22Rv1 (cell line): Measurements from ENCODE around the gene APBA1.

ENCODE experiments used
- ZFX ChIP-seq: fragments of 450-650 bp; IDR thresholded peaks from 2 replicates; pipeline ENCODE4 v1.6.1; 2017; ENCODE audit warnings: antibody characterized with exemption, borderline replicate concordance
- TF ChIP-seq, protein P1 (sequence below): fragments of 450-650 bp; IDR thresholded peaks from 2 replicates; pipeline ENCODE4 v1.5.1; 2017; ENCODE audit warnings: mild to moderate bottlenecking

DNA sequence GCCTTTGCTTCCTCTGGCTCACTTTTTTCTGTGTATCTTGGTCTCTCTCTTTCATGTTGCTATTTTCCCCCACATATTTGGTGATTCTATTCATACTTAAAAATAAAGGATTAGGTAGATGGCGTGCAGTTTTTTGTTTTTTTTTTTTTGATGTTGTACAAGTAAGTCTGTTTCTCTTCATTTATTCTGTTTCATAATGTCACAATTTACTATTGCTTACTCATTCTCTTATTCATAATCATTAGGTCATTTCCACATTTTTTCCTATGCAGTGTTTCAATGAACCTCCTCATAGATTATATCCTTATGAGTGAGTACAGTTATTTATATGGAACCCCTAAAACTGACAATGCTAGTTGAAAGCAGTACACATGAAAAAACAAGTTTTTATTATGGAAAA, 136.3 kb downstream of the APBA1 start:
- TF ChIP-seq, protein P1, sequence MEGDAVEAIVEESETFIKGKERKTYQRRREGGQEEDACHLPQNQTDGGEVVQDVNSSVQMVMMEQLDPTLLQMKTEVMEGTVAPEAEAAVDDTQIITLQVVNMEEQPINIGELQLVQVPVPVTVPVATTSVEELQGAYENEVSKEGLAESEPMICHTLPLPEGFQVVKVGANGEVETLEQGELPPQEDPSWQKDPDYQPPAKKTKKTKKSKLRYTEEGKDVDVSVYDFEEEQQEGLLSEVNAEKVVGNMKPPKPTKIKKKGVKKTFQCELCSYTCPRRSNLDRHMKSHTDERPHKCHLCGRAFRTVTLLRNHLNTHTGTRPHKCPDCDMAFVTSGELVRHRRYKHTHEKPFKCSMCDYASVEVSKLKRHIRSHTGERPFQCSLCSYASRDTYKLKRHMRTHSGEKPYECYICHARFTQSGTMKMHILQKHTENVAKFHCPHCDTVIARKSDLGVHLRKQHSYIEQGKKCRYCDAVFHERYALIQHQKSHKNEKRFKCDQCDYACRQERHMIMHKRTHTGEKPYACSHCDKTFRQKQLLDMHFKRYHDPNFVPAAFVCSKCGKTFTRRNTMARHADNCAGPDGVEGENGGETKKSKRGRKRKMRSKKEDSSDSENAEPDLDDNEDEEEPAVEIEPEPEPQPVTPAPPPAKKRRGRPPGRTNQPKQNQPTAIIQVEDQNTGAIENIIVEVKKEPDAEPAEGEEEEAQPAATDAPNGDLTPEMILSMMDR, result no peak
- no peak for TF ChIP-seq ZFX
